ENCODE results near the gene PTPN4. TPM values are rescaled to one million over a fixed set of nuclear protein-coding genes. Genes with fewer than 3 reads are reported as not detected.
A peak's percentile ranks its signal among the peaks of the same experiment; 100 is the strongest.

The PTPN4 gene
- total RNA-seq, 1 experiment from 2014 or later = 42.2 TPM

GRCh38 chr2:119841550-119841949, 81.8 kb downstream of the PTPN4 start:
- Histone ChIP-seq H3K27ac (ENCODE audit: low read depth, low read length, poor library complexity, severe bottlenecking) (peak overlapping the region; percentile 0), H3K36me3 (ENCODE audit: insufficient read depth, low read length, poor library complexity, severe bottlenecking) (no peaks in the 10 kb centered on the region), H3K9me3 (ENCODE audit: low read depth, low read length, poor library complexity, severe bottlenecking) (no peaks in the 10 kb centered on the region), H3K4me3 (ENCODE audit: low read depth, low read length, poor library complexity, severe bottlenecking) (no peak overlapping the region), H3K27me3 (replicated peaks; ENCODE audit: insufficient read depth, low read depth, low read length, poor library complexity) (no peaks in the 10 kb centered on the region), H3K4me1 (ENCODE audit: insufficient read depth, low read length, poor library complexity, severe bottlenecking) (peaks cover 14% of the 10 kb centered on the region)
- intact Hi-C loops (cut with micrococcal nuclease; ENCODE audit: unreplicated experiment) = no loop called here
- TF ChIP-seq CTCF (conservative IDR thresholded peaks at IDR 0.05; ENCODE audit: low read depth, low read length) (no peak), EZH2 (IDR thresholded peaks at IDR 0.05; ENCODE audit: borderline replicate concordance, low read depth, low read length, poor library complexity, severe bottlenecking) (no peak)
- DNase-seq (ENCODE audit: low spot score) = peak; percentile 9
- POLR2A ChIA-PET (ENCODE audit: low non-redundant PET) = no interaction called here
- CTCF ChIA-PET = no interaction called here
- BruUV-seq (replicated peaks) = no TSS peak

DNA sequence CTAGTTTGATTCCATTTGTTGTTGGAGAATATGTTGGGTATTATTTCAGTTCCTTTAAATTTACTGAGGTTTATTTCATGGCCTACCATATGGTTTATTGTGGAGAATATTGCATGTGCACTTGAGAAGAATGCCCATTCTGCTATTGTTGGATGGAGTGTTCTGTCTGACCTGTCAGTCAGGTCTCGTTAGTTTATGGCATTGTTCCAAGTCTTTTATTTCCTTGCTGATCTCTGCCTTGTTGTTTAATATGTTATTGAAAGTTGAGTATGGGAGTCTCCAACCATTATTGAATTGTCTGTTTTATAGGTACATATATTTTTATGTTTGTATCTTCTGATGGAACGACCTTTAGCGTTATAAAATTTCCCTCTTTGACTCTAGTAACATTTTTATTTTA, 86.3 kb downstream of the PTPN4 start:
- Histone ChIP-seq H3K4me3 (ENCODE audit: low read depth, low read length, poor library complexity, severe bottlenecking) (no peak overlapping the region), H3K4me1 (ENCODE audit: insufficient read depth, low read length, poor library complexity, severe bottlenecking) (peaks cover 13% of the 10 kb centered on the region), H3K27ac (ENCODE audit: low read depth, low read length, poor library complexity, severe bottlenecking) (no peak overlapping the region), H3K9me3 (ENCODE audit: low read depth, low read length, poor library complexity, severe bottlenecking) (peaks cover 2% of the 10 kb centered on the region), H3K27me3 (replicated peaks; ENCODE audit: insufficient read depth, low read depth, low read length, poor library complexity) (no peaks in the 10 kb centered on the region), H3K36me3 (ENCODE audit: insufficient read depth, low read length, poor library complexity, severe bottlenecking) (no peaks in the 10 kb centered on the region)
- ChIA-PET CTCF (no interaction called here), POLR2A (ENCODE audit: low non-redundant PET) (no interaction called here)
- no TSS peak for BruUV-seq (replicated peaks)
- intact Hi-C loops (cut with micrococcal nuclease; ENCODE audit: unreplicated experiment) = no loop called here
- DNase-seq (ENCODE audit: low spot score) = no peak
- no peak for TF ChIP-seq EZH2 (IDR thresholded peaks at IDR 0.05; ENCODE audit: borderline replicate concordance, low read depth, low read length, poor library complexity, severe bottlenecking)
- no peak for TF ChIP-seq CTCF (conservative IDR thresholded peaks at IDR 0.05; ENCODE audit: low read depth, low read length)

DNA sequence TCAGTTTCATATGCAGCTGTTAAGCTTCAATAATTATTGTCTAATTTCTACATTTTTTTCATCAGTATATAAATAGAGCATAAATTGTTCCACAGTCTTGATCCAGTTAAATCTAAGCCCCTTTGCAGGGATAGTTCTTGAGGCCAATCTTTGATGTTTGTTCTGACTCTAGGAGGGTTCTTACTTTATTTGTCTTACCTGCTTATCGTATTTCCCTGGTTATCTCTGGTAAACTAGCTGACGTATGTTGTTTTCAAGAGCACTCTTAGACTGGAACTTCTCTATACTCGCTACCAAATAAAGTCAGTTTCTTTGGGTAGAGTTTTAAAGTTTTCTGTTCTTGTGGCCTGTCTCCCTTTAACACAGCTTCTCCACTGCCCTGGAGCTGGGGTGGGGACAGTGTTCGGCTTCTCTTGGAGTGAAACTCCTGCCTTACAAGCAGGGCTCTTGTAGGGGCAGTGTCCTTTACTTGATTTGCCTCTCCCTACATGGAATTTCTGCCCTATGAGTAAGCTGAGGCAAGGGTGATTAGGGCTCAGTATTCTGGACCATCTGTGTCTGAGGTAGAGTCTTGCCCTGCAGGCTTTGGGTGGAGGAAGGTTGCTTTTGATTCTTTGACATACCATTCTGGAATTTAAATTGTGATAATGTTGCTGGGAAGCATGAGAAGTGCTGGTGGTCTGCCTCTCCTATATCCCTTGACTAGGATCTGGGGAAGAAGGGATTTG, 90.3 kb downstream of the PTPN4 start:
- H3K4me3 ChIP-seq (ENCODE audit: low read depth, low read length, poor library complexity, severe bottlenecking) = no peak overlapping the region
- no peak overlapping the region for H3K27ac ChIP-seq (ENCODE audit: low read depth, low read length, poor library complexity, severe bottlenecking)
- peaks cover 23% of the 10 kb centered on the region for H3K9me3 ChIP-seq (ENCODE audit: low read depth, low read length, poor library complexity, severe bottlenecking)
- BruUV-seq (replicated peaks) = no TSS peak
- H3K4me1 ChIP-seq (ENCODE audit: insufficient read depth, low read length, poor library complexity, severe bottlenecking) = no peaks in the 10 kb centered on the region
- intact Hi-C loops (cut with micrococcal nuclease; ENCODE audit: unreplicated experiment) = no loop called here
- TF ChIP-seq EZH2 (IDR thresholded peaks at IDR 0.05; ENCODE audit: borderline replicate concordance, low read depth, low read length, poor library complexity, severe bottlenecking) = no peak
- no peaks in the 10 kb centered on the region for H3K36me3 ChIP-seq (ENCODE audit: insufficient read depth, low read length, poor library complexity, severe bottlenecking)
- no peaks in the 10 kb centered on the region for H3K27me3 ChIP-seq (replicated peaks; ENCODE audit: insufficient read depth, low read depth, low read length, poor library complexity)
- no peak for DNase-seq (ENCODE audit: low spot score)
- ChIA-PET POLR2A (ENCODE audit: low non-redundant PET) (no interaction called here), CTCF (no interaction called here)

GRCh38 chr2:119852214-119852613, 92.5 kb downstream of the PTPN4 start:
- POLR2A ChIA-PET (ENCODE audit: low non-redundant PET) = no interaction called here
- no peak overlapping the region for H3K27ac ChIP-seq (ENCODE audit: low read depth, low read length, poor library complexity, severe bottlenecking)
- H3K4me1 ChIP-seq (ENCODE audit: insufficient read depth, low read length, poor library complexity, severe bottlenecking) = no peaks in the 10 kb centered on the region
- intact Hi-C loops (cut with micrococcal nuclease; ENCODE audit: unreplicated experiment) = no loop called here
- TF ChIP-seq EZH2 (IDR thresholded peaks at IDR 0.05; ENCODE audit: borderline replicate concordance, low read depth, low read length, poor library complexity, severe bottlenecking) (no peak), CTCF (conservative IDR thresholded peaks at IDR 0.05; ENCODE audit: low read depth, low read length) (no peak)
- CTCF ChIA-PET = no interaction called here
- no peaks in the 10 kb centered on the region for H3K36me3 ChIP-seq (ENCODE audit: insufficient read depth, low read length, poor library complexity, severe bottlenecking)
- BruUV-seq (replicated peaks) = no TSS peak
- DNase-seq (ENCODE audit: low spot score) = no peak
- H3K4me3 ChIP-seq (ENCODE audit: low read depth, low read length, poor library complexity, severe bottlenecking) = no peak overlapping the region
- H3K9me3 ChIP-seq (ENCODE audit: low read depth, low read length, poor library complexity, severe bottlenecking) = peaks cover 23% of the 10 kb centered on the region
- H3K27me3 ChIP-seq (replicated peaks; ENCODE audit: insufficient read depth, low read depth, low read length, poor library complexity) = no peaks in the 10 kb centered on the region

Measured in A673 (cell line).